Right lobe of liver (tissue), 6 donors: ENCODE measurements around the gene PSMB10. TPM values are rescaled to one million over a fixed set of nuclear protein-coding genes. Genes with fewer than 3 reads are reported as not detected.

Source experiments
- ATAC-seq, 4 donors: fragments of 200-7000 bp; cut with Tn5 transposase; one replicate each; pipeline ENCODE4 v1.9.1; 2020; ENCODE audit warnings: mild to moderate bottlenecking in 4 of 4, moderate library complexity in 4 of 4
- DNase-seq, 3 donors: peaks; one replicate each; pipeline ENCODE4 v3.0.0-alpha.2; 2020
- H3K27ac ChIP-seq, 3 donors: fragments of 200-600 bp; one replicate each; pipeline ENCODE4 v1.8.0; 2022
- H3K27me3 ChIP-seq, 2 donors: fragments of 200-600 bp; one replicate each; pipeline ENCODE4 v1.8.0; 2022
- H3K36me3 ChIP-seq, 4 donors: fragments of 200-600 bp; sonication (generic) in 1 of 4; one replicate each; pipeline versions ENCODE4 v1.5.1 to v1.8.0; 2017 to 2022; ENCODE audit warnings: control low read depth in 1 of 4
- H3K4me1 ChIP-seq, 4 donors: fragments of 200-600 bp; sonication (generic) in 1 of 4; one replicate each; pipeline versions ENCODE4 v1.5.1 to v1.8.0; 2017 to 2022; ENCODE audit warnings: control low read depth in 1 of 4
- H3K4me3 ChIP-seq, 3 donors: fragments of 200-600 bp; one replicate each; pipeline ENCODE4 v1.8.0; 2022
- H3K9me3 ChIP-seq, 4 donors: fragments of 200-600 bp; sonication (generic) in 1 of 4; one replicate each; pipeline versions ENCODE4 v1.5.1 to v1.8.0; 2017 to 2022; ENCODE audit warnings: control low read depth in 1 of 4
- CTCF ChIP-seq, 4 donors: fragments of 200-600 bp in 3 of 4; fragments of 450-650 bp in 1 of 4; IDR thresholded peaks; one replicate each; pipeline versions ENCODE4 v1.5.1 to v1.8.0; 2016 to 2022; ENCODE audit warnings: antibody characterized with exemption in 4 of 4, mild to moderate bottlenecking in 2 of 4
- POLR2A ChIP-seq: fragments of 450-650 bp; IDR thresholded peaks from one replicate; pipeline ENCODE4 v1.6.1; 2017; ENCODE audit warnings: antibody characterized with exemption, mild to moderate bottlenecking
- WGBS: methylation state at CpG from one replicate; pipeline ENCODE4 v1.1.6; 2018; ENCODE audit warnings: low coverage, low lambda C conversion rate; ENCODE audit not compliant: insufficient coverage; ENCODE audit errors: missing lambda C conversion rate; 5-methylcytosine and 5-hydroxymethylcytosine counted together
- intact Hi-C, 2 donors: fragments of 100-400 bp; cut with DNase I; formaldehyde crosslinking; loops; one replicate each; pipeline versions ENCODE4 v1.11.2 to v1.14.1; 2022
- total RNA-seq, 6 experiments: library from RNA; depleted of rRNA in 2 of 6; stranded (reverse); fragments of >200 nt in 2 of 6; fragmentation: NEBNext Ultra II Directional in 3 of 6; extraction: Animal tissue kit (Norgen Biotek cat#: 25700) in 3 of 6; gene quantifications; one replicate each; pipeline versions ENCODE4 v1.1.0 to v1.2.4, GENCODE V29; 2016 to 2023
- donor health status: DM: no; HTN: yes; CAD: no.
- donor health status: DM: no; HTN: no; CAD: no.
- donor health status: DM: no; HTN: no; CAD: no.
- donor health status: DM: no; HTN: yes; CAD: no.
- donor health status: DM: no; HTN: yes; CAD: no.

Gene PSMB10
- total RNA-seq, 6 experiments from 2014 or later, result 19.0 to 39.6 (median 22.7) TPM

- DNase-seq (peak in 1 of 3 donors; percentile 77), ATAC-seq (peak; percentile 48 to 70 (median 67))
- intact Hi-C loops, result no loop called here
- TF ChIP-seq POLR2A (no peak), CTCF (IDR thresholded peaks at IDR 0.05) (no peak)
- H3K9me3 ChIP-seq, result no peaks in the 10 kb centered on the region
- peaks cover 0 to 10% (median 0%) of the 10 kb centered on the region in 4 donors for H3K36me3 ChIP-seq
- no peak overlapping the region for H3K4me3 ChIP-seq
- H3K27ac ChIP-seq, result peak overlapping the region in 2 of 3 donors; percentile 26 to 68
- no peaks in the 10 kb centered on the region for H3K27me3 ChIP-seq
- H3K4me1 ChIP-seq, result peaks cover 0 to 27% (median 13%) of the 10 kb centered on the region in 4 donors
- WGBS, result 19% methylated on average over 6 of the region's 7 CpGs
These were observed 21.7 kb downstream of the PSMB10 start for GRCh38 chr16:67914758-67915495.

GRCh38 chr16:67910158-67910557 lies 26.5 kb downstream of the PSMB10 start:
- no peak for ATAC-seq
- WGBS, result no CpG with 5 or more reads among the region's 2 CpGs
- H3K27me3 ChIP-seq, result no peaks in the 10 kb centered on the region
- H3K36me3 ChIP-seq, result peaks cover 0 to 21% (median 7%) of the 10 kb centered on the region in 4 donors
- no peak for TF ChIP-seq POLR2A
- no peak for TF ChIP-seq CTCF (IDR thresholded peaks at IDR 0.05)
- no peak for DNase-seq
- no peak overlapping the region for H3K27ac ChIP-seq
- H3K9me3 ChIP-seq, result no peaks in the 10 kb centered on the region
- no peak overlapping the region for H3K4me3 ChIP-seq
- intact Hi-C loops, result no loop called here
- H3K4me1 ChIP-seq, result peaks cover 0 to 37% (median 18%) of the 10 kb centered on the region in 4 donors

GRCh38 chr16:67909056-67909742 lies 27.5 kb downstream of the PSMB10 start:
- no peak for DNase-seq
- H3K36me3 ChIP-seq, result peaks cover 0 to 21% (median 7%) of the 10 kb centered on the region in 4 donors
- H3K27me3 ChIP-seq, result no peaks in the 10 kb centered on the region
- H3K9me3 ChIP-seq, result no peaks in the 10 kb centered on the region
- H3K4me1 ChIP-seq, result peaks cover 0 to 28% (median 14%) of the 10 kb centered on the region in 4 donors
- TF ChIP-seq POLR2A, result no peak
- TF ChIP-seq CTCF (IDR thresholded peaks at IDR 0.05), result no peak
- no peak overlapping the region for H3K4me3 ChIP-seq
- 100% methylated on average over 1 of the region's 36 CpGs for WGBS
- no peak for ATAC-seq
- intact Hi-C loops, result no loop called here
- H3K27ac ChIP-seq, result no peak overlapping the region

- peak; percentile 63 to 86 (median 83) for DNase-seq
- 48% methylated on average over 5 of the region's 11 CpGs for WGBS
- intact Hi-C loops, result no loop called here
- Histone ChIP-seq H3K27ac (peak overlapping the region in 2 of 3 donors; percentile 53 to 59), H3K9me3 (no peaks in the 10 kb centered on the region), H3K4me1 (peaks cover 0 to 28% (median 14%) of the 10 kb centered on the region in 4 donors), H3K27me3 (no peaks in the 10 kb centered on the region), H3K4me3 (no peak overlapping the region), H3K36me3 (peaks cover 0 to 19% (median 7%) of the 10 kb centered on the region in 4 donors)
- TF ChIP-seq POLR2A, result no peak
- peak in 1 of 4 donors; percentile 27 for TF ChIP-seq CTCF (IDR thresholded peaks at IDR 0.05)
- ATAC-seq, result peak; percentile 89 to 96 (median 92)
These were observed 29.1 kb downstream of the PSMB10 start for GRCh38 chr16:67907397-67908180.
